HG03571 (cell line): ENCODE results near the gene ASB16.
"Not testable (repeated sequence)": the region's sequence is repeated elsewhere in the genome, so short reads cannot be mapped to it uniquely, and the experiment has no call there.

Experiments used
- ATAC-seq: cut with Tn5 transposase; IDR thresholded peaks from one replicate; pipeline ENCODE4 v1.9.1; 2021; ENCODE audit not compliant: unreplicated experiment

Gene ASB16, protein sequence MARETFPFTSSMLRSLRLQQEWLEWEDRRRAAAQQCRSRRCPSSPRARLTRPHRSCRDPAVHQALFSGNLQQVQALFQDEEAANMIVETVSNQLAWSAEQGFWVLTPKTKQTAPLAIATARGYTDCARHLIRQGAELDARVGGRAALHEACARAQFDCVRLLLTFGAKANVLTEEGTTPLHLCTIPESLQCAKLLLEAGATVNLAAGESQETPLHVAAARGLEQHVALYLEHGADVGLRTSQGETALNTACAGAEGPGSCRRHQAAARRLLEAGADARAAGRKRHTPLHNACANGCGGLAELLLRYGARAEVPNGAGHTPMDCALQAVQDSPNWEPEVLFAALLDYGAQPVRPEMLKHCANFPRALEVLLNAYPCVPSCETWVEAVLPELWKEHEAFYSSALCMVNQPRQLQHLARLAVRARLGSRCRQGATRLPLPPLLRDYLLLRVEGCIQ

DNA sequence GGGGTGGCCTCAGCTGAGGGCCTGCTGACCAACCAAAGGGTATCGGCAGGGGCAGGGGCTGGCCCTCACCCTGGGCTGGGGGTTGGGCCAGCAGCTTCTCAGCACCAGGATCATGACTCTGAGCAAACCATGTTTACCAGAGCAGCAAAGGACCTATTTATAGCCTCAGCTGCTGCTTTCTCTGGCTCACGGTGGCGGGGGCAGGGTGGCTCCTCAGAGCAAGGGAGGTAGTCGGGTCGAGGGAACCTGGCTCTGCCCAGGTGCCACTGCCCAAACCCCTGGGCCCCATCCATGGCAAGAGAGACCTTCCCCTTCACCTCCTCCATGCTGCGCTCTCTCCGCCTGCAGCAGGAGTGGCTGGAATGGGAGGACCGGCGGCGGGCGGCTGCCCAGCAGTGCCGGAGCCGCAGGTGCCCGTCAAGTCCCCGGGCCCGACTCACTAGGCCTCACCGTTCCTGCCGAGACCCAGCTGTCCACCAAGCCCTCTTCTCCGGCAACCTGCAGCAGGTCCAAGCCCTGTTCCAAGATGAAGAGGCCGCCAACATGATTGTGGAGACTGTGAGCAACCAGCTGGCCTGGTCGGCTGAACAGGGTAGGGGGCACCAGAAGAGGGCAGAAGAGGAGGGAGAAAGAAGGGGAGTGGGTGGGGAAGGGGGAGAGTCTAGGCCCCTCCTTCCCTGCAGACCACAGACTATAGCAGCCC is at the start of gene ASB16:
TSS of gene ASB16 (plus strand) at position 206 of the 703 bp plus-strand sequence. CDS start at position 292, 86 bp downstream.
- ATAC-seq, result no peak

DNA sequence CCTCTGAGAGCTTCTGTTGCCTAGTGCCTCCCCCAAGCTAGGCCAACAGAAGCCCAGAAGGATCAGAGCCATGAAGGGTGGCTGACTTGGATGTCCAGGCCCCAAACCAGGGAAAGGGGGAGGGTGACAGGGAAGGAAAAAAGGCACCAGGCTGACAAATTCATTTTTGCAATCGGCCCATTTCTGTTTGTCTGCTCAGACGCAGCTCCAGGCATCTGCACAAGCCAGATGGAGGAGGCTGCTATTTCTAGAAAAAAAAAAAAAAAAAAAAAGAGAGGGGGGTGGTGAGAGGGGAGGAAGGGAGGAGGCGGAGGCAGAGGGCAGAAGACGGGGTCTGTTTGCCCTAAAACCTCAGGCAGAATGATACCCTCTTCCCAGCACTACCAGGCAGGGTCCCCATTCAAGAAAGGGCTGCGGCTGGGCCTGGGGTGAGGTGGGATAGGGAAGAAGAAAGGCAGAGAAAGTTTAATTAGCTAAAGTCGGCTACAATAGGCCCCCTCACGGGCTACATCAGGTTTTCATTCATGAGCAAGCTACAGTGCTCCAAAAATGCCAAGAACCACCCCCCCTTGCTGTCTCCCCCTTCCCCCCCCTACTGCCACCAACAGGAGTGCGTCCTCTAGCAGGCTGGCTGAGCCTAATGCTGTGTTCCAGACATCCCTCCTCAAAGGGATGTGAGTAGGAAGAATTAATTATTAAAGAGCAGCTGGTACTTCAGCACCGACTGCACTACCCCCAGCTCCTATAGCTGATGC is 49.5 kb upstream of the ASB16 start:
- no peak for ATAC-seq

DNA sequence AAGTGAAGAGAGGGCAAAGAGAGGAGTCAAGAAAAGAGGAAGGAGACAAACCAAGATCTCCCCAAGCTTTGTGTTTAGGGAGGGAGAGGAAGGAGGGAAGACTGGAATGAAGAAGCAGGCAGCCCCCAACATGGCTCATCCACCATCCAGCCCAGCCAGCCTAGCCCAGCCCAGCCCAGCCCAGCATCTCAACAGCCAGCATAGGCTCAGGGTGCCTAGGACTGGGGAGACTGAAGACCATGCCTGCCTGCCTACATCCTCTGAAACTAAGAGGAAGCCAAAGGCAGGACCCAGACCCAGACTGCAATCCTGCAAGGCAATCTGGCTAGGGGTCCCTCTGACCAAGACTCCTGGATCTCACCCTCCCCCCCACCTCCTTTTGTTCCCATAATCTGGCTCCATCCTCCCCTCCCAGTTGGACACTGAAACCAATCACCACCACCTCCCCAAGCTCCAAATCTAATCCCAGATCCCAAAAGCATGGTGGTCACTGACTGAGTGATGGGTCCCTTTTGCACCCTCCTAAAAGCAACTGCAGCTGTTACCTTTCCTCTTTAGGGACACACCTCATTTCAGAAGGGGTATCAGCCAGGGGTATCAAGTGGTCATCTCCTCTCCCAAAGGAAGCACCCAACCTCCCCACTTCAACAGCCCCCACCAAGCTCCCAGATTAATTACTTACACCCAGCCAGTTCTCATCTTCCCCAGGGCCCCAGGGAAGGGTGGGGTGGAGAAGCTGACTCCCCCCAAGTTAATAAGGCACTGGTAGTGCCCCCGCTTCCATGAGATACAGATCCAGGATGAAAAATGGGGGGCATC is 48.3 kb upstream of the ASB16 start:
- ATAC-seq, result no peak

DNA sequence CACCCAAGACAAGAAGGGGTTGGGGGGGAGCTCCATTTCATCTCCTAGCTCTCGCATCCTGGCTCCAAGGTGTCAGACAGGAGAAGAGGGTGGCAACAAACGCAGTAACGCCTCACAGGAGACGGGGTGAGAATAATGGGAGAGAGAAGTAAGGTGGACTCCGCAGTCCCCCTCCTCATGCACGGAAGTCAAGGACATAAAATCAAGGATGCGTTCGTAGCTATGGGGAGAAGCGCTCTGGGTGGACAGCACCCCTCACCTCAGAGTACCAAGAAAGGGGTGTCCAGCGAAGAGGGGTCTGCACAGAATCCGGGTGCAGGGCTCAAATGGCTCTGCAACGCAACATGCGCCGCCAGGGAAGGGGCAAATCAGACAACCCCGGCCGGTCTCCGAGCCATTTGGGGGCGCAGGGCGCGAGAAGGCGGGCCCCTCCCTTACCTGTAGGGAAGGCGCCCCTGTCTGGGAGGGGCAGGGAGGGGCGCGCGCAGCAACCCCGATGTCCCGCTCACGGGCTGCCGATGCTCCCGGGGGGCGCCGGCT is 47.6 kb upstream of the ASB16 start:
- ATAC-seq, result peak; percentile 20

DNA sequence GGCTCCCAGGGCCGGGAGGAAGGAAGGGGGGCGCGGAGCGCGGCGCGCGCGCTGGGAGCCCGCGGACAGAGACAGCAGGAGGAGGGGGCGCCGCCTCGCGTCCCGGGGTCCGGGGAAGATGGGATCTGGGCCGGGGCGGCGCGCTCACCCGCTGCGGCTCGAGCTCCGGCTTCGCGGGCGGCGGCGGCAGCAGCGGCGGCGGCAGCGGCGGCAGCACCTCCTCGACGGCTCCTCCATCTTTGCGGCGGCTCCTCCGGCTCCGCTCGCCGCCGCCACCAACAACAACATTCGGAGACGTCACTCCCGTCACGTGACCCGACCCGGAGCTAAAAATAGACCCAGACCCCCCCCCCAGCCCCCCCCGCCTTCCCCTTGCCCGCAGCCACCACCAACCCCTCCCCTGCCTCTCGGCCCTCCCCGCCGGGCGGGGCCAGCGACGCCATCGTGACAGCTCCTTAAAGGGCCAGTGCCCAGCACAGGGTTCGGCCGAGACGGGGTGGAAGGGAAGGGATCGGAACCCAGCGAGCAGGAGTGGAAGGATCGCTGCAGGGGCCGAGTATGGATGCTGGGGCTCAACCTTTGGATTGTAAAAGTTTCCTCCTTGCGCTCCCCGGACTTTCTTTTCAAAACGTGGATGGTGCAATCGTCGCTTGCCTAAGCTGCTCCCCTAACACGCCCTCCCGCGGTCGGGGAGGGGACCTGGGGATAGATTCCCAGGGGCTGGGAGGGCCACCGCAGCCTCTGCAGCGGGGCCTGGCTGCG is 47.0 kb upstream of the ASB16 start, which contains the start of gene HDAC5:
TSS of gene HDAC5 (minus strand) at position 286 of the 762 bp plus-strand sequence. CDS start 6,126 bp downstream, outside the sequence.
- peak; percentile 77 for ATAC-seq

DNA sequence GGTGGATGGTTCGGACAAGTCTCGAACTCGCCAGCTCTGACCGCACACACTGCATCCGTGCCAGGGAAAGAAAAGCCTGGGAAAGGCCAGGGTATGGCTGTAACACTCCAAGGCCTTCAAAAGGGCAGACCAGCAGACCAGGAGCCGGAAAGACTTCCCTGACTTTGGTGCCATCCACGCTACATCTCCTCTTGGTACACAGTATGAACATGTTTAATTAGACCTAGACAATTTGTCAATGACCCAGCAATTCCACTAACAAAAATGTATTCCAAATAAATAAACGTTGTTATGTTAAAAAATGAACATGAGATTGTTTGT is 46.4 kb upstream of the ASB16 start:
- ATAC-seq, result no peak

DNA sequence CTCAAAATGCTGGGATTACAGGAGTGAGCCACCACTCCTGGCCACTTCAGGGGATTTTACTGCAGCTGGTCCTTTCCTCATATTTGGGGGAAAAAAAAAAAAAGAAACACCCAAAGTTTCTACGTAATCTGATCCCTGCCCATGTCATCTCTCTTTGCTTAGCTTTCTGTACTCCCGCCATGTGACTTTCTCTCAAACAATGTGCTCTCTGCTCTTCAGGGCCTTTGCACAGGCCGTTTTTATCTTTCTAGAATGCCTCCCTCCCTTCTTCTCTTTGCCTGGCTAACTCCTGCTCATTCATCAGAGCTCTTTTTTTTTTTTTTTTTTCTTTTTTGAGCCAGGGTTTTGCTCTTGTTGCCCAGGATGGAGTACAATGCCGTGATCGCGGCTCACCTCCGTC is 42.1 kb upstream of the ASB16 start:
- no peak for ATAC-seq

DNA sequence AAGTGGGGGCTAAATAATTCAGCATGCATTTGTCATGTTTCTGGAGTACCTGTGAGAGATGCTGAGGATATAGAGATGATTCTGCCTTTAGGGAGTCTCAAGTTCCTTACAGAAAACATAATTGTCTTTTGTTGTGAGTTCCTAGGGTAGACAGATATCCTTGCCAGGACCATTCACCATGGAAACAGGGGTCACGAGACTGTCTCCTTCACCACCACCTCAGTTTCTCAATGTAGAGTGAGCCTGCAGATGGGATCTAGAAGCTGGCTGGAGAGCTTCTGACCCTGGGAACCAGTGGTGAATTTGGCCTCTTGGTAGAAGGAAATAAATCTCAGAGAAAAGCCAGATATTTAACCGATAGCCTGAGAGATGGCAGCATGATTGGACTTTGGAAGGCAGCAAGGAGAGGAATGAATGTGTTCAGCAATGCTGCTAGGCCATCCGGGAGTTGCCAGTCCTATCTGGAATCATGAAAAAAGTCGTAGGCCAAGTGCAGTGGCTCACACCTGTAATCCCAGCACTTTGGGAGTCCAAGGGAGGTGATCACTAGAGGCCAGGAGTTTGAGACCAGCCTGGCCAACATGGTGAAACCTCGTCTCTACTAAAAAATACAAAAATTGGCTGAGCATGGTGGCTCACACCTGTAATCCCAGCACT is 39.7 kb upstream of the ASB16 start:
- no peak for ATAC-seq

DNA sequence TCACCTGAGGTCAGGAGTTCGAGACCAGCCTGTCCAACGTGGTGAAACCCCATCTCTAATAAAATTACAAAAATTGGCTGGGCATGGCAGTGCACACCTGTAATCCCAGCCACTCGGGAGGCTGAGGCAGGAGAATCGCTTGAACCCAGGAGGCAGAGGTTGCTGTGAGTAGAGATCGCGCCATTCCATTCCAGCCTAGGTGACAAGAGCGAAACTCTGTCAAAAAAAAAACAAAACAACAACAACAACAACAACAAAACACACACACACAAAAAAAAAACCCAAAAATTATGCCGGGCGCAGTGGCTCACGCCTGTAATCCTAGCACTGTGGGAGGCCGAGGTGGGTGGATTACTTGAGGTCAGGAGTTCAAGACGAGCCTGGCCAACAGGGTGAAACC is 39.1 kb upstream of the ASB16 start:
- ATAC-seq, result not testable (repeated sequence)

DNA sequence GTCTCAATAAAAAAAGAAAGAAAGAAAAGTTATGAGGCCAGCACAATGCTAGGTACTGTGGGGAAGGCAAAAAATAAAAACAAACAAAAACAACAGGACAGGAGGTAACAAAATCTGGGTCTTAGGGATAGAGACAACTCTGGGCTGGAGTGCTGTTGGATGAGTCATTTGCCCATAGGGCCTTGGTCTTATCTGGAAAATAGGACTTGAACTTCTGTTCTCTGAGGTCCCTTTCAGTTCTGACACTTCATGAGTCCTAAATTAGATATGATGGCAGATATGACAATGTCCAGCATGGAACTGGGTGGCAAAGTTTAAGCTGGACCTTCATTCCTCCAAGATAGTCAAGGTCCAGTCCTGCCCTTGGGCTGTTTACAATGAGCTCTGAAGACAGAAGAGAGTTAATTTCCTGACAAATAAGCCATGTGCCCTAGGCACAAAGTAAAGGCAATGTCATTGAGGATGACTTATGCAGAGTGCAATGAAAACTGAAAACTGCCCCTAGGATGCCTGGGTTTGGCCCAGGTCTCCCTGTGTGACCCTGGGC is 38.2 kb upstream of the ASB16 start:
- no peak for ATAC-seq

DNA sequence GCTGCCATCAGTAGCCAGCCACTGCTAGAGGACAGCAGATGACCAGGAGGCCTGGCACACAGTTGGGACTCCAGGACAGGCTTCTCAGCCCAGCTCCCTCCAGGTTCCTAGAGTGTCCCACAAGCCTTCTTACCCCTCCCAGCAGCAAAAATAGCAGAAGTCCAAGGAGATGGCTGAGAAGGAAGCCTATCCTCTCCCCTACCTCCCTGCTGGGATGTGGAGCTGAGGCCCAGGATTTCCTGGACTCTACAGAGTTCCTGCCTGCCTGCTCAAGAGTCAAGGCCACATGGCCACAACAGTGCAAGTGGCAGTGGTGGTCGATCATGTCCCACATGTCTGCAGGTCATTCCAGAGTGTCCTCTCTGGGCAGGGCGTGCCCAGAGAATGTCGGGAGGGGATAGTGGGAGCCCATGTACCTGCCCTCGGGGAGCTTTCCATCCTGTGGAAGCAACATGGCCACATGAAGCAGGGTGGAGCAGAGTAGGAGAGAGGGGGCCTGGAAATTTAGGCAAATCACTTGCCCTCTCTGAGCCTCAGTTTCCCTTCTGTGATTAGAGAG is 36.5 kb upstream of the ASB16 start:
- no peak for ATAC-seq

DNA sequence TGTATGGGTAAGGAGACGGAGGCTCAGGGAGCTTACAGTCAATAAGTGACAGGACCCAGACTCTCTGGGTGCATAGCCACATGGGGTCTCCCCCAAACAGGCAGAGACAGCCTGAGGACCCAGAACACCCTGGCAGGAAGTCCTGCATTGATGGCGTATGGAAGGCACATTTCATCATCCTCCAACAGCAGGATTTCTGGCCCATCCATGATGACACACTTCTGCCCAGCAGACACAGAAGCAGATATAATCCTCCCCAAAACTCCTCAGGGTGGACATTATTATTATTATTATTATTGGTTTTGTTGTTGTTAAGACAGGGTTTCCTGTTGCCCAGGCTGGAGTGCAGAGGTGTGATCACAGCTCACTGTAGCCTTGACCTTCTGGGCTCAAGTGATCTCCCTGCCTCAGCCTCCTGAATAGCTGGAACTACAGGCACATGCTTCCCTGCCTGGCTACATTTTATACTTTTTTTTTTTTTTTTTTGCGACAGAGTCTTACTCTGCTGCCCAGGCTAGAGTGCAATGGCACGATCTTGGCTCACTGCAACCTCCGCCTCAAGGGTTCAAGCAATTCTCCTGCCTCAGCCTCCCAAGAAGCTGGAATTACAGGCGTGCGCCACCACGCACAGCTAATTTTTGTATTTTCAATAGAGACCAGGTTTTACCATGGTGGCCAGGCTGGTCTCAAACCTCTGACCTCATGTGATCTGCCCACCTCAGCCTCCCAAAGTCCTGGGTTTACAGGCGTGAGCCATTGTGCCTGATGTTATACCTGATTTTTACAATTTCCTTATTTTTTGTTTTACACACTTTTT is 35.5 kb upstream of the ASB16 start:
- ATAC-seq, result no peak

DNA sequence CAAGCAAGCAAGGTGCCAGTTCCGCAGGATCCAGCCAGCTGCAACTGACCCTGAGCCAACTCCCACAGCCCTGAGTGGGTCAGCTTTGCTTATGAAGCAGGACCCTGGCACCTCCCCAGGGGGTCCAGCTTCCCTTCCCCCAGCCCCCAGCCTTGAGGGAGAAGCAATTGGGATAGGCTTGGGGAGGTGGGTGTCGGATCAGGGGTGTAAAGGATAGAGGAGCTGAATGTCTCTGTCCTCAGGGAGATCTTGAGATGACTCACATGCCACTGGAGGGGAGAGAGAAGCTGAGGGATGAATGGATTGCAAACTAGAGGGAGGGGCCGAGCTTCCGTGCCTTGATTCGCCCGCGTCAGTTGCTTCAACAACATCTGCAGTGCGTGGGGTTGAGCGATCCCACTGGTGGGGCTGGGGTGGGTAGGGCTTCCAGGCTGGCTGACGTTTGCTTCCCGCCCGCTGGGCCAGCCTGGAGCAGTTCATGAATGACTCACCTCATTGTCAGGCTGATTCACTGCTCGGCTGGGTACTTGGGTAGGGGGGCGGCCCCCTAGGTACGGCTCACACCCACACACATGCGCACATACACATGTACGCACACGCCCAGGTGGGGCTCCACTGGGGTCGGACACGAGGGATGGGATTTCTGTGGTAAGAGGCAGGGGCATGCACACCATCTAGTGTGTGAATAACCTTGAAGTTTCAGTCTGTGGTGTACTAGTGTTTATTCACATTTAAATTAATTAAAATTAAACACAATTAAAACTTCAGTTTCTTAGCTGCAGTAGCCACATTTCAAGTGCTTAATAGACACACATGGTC is 32.4 kb upstream of the ASB16 start:
- no peak for ATAC-seq

DNA sequence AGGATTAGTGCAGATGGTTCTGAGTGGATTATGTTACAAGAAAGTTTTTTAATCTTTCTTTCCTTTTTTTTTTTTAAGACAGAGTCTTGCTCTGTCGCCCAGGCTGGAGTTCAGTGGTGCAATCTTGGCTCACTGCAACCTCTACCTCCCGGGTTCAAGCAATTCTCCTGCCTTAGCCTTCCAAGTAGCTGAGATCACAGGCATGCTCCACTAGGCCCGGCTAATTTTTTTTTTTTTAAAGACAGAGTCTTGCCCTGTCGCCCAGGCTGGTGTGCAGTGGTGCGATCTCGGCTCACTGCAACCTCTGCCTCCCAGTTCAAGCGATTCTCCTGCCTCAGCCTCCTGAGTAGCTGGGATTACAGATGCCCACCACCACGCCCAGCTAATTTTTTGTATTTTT is 26.6 kb upstream of the ASB16 start:
- ATAC-seq, result not testable (repeated sequence)

DNA sequence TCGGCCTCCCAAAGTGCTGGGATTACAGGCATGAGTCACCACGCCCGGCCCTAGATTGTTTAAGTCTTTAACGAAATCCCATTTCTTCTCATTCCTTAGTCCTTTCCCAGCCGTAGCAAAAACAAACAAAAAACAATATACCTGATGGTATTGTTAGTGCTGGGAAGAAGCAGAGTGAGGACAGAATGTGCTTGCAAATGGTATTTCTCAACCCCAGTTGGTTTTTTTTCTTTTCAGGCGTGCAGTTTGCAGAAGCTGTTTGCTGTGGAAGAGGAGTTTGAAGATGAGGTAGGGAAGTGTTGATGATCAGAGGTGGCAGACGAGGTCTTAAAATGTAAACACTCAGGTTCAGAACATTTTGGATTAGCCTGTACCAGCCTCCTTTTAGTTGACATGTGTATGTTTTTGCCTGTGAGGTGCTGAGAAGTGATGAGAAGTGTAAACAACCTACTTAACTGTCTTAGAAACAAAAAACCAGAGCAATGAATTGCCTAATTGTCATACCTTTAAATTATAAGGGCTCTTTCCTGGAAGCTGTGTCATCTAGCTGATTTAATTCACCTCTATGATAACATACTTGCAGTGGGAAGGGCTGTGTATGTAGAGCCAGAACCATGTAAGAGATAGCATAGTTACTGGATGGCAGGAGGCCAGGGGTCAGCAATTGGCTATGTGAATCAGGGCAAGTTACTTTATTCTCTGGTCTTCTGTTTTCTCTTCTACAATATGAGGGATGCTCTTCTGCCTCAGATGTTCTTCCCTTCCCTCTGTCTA is 25.4 kb upstream of the ASB16 start:
- no peak for ATAC-seq
